Stimulated activated effector memory CD8-positive, alpha-beta T cell treated with anti-CD3 and anti-CD28 coated beads, Interleukin-12 subunit alpha, Interleukin-12 subunit beta, amount 100 ng/mL, for 72 hours (primary cell): ENCODE measurements around the gene TRIM6.
"Not testable (repeated sequence)": the region's sequence is repeated elsewhere in the genome, so short reads cannot be mapped to it uniquely, and the experiment has no call there.

Experiments
- ATAC-seq: fragments of 150-1000 bp; cut with Tn5 transposase; 2 replicates; pipeline ENCODE4 v1.10.0; 2021
- DNase-seq, 2 donors: peaks; one replicate each; pipeline ENCODE4 v3.0.0; 2021 to 2022; ENCODE audit warnings: low spot score in 2 of 2
- H3K27ac Mint-ChIP-seq: one replicate; pipeline ENCODE4 v1.8.0; 2022; ENCODE audit warnings: mild to moderate bottlenecking, mixed read lengths
- H3K36me3 Mint-ChIP-seq: one replicate; pipeline ENCODE4 v1.8.0; 2022; ENCODE audit warnings: mild to moderate bottlenecking, mixed read lengths
- H3K4me1 Mint-ChIP-seq: one replicate; pipeline ENCODE4 v1.8.0; 2022; ENCODE audit warnings: mixed read lengths
- H3K4me3 Mint-ChIP-seq: one replicate; pipeline ENCODE4 v1.8.0; 2022; ENCODE audit warnings: mild to moderate bottlenecking, mixed read lengths
- H3K9me3 Mint-ChIP-seq: one replicate; pipeline ENCODE4 v1.8.0; 2022; ENCODE audit warnings: mixed read lengths

The TRIM6 gene

DNA sequence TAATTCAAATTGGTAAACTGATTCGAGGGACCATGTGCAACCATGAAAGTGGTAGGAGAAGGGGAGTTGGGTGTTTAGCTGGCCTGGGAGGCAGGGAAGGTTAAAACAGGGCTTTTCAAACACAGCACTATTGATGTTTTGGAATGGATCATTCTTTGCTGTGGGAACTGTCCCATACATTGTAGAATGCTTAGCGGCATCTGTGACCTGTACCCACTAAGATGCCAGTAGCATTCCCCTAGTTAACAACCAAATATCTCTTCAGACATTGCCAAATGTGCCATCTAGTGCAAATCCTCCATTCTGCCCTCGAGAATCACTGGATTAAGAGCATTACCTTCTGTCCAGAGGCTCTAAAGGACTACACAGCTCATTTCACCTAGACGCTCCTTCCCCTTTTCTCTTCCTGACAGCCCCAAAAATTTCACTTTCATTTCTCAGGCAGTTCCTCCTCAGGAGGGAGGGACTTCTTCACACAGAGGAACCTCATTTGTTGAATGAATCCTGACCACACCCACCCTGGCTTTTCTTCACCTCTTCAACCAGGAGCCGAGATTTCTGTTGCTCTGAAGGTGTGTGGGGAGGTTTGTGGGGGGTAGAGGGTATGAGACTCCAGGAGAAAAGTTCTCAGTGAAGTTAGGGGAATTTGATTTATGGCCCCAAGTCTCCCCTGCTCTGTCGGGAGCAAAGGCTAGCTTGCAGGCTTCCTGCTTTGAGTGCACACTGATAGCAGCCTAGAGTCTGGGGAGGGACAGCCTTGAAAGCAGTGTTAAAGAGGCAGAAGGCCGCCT lies 28.2 kb downstream of the TRIM6 start, which contains the start of gene TRIM34:
TSS of gene TRIM34 (plus strand) at position 513 of the 791 bp plus-strand sequence. CDS start 7,331 bp downstream, outside the sequence.
- no peaks in the 10 kb centered on the region for H3K36me3 Mint-ChIP-seq
- H3K4me3 Mint-ChIP-seq: peak within 1 kb of the TSS; percentile 71
- H3K9me3 Mint-ChIP-seq: no peaks in the 10 kb centered on the region
- H3K4me1 Mint-ChIP-seq: peaks cover 31% of the 10 kb centered on the region
- peak; percentile 26 to 77 for DNase-seq
- peak within 1 kb of the TSS; percentile 79 for H3K27ac Mint-ChIP-seq
- peak; percentile 94 for ATAC-seq

DNA sequence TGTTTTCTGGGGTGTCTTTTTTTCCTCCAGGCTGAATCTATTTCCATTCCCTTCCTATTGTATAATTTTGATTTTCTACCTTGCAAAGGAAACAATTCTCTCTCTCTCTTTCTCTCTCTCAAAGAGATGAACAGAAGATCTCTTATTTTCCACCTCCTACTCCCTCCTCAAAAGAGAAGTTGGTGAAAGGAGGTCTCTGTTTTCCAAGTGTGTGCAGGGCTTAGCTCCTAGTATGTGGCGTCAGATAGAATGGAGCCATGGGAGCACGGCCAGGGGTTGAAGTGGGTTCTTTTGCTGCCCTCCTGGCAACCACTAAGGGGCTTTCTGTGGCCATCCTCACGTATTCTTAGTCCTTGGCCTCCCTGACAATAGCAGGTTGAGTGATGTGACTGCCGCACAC lies 28.8 kb downstream of the TRIM6 start:
- Mint-ChIP-seq H3K4me1 (peaks cover 31% of the 10 kb centered on the region), H3K36me3 (no peaks in the 10 kb centered on the region), H3K27ac (peak overlapping the region; percentile 79), H3K4me3 (peak overlapping the region; percentile 71), H3K9me3 (no peaks in the 10 kb centered on the region)
- no peak for DNase-seq
- ATAC-seq: no peak

DNA sequence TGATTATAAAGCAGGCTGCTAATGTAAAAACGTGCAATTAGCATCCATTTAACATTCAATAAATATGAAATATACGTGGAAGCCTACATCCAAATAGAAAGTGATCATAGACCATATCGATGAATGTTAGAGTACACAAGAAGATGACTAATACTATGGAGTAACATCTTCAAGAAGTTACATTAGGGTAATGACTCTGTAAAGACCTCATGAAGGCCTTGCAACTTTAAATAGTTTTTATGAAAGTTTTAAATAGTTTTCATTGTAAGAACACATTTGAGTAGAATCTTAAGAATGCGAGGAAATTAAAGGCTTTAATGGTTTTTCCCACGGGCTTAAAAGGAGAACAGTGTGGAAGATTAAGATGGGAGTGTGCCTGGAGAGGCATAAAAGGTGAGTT lies 29.8 kb downstream of the TRIM6 start:
- Mint-ChIP-seq H3K4me3 (peak overlapping the region; percentile 71), H3K4me1 (peaks cover 31% of the 10 kb centered on the region), H3K36me3 (no peaks in the 10 kb centered on the region), H3K27ac (peak overlapping the region; percentile 79), H3K9me3 (no peaks in the 10 kb centered on the region)
- no peak for DNase-seq
- ATAC-seq: no peak

DNA sequence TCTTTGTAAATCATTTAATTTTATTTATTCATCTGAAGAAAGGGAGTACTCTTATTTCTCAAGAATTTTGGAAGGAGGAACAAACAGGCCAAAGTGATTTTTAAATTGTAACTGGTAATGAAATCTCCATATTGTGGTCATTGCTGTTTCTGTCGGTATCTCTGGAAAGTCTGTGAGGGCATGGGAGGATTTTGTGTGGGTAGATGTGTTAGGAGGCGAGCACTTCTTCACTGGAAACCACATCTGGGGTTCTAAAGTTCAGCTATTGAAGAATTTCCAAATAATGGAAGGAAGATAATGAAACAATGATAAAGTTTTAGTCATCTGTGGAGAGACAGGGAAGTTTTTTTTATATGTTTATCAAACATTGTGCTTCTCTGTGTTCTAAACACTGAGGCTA lies 35.0 kb downstream of the TRIM6 start:
- H3K4me1 Mint-ChIP-seq: peaks cover 32% of the 10 kb centered on the region
- ATAC-seq (no peak), DNase-seq (no peak)
- H3K36me3 Mint-ChIP-seq: peaks cover 36% of the 10 kb centered on the region
- no peaks in the 10 kb centered on the region for H3K9me3 Mint-ChIP-seq
- H3K4me3 Mint-ChIP-seq: no peak overlapping the region
- H3K27ac Mint-ChIP-seq: peak overlapping the region; percentile 35

DNA sequence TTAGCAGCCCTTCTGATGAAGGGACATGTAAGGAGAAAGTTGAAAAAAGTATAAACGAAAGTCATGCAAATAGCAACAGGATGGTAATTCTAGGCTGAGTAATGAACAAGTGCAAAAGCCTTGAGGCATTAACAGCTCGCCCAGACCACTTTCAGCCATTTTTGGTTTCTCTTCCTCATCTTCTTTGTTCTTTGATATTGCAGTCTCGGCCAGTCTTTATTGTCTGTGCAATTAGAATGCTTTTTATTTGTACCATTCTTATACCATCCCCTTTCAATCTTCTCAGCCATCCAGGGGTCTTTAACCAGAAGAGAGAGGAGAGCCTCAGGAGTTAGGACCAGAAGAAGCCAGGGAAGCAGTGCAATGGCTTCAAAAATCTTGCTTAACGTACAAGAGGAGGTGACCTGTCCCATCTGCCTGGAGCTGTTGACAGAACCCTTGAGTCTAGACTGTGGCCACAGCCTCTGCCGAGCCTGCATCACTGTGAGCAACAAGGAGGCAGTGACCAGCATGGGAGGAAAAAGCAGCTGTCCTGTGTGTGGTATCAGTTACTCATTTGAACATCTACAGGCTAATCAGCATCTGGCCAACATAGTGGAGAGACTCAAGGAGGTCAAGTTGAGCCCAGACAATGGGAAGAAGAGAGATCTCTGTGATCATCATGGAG lies 35.7 kb downstream of the TRIM6 start:
- no peak overlapping the region for H3K4me3 Mint-ChIP-seq
- peak overlapping the region; percentile 35 for H3K27ac Mint-ChIP-seq

DNA sequence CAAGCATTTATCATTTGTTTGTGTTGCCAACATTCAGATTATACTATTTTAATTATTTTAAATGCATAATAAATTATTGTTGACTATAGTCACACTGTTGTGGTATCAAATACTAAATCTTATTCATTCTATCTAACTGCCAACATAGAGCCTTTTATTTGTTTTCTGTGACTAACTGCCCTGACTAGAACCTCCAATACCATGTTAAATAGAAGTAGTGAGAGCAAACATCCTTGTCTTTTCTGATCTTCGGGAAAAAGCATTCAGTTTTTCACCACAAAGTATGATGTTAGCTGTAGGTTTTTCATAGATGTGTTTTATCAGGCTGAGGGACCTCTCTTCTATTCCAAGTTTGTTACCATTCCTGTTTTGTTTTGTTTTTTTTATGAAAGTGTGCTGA lies 43.5 kb downstream of the TRIM6 start:
- Mint-ChIP-seq H3K36me3 (peaks cover 40% of the 10 kb centered on the region), H3K27ac (no peak overlapping the region), H3K4me1 (no peaks in the 10 kb centered on the region), H3K9me3 (no peaks in the 10 kb centered on the region), H3K4me3 (no peak overlapping the region)
- ATAC-seq (no peak), DNase-seq (no peak)

More for the DNA sequence above, 35.7 kb downstream of the TRIM6 start:
- Mint-ChIP-seq H3K4me1 (peaks cover 25% of the 10 kb centered on the region), H3K36me3 (peaks cover 41% of the 10 kb centered on the region), H3K9me3 (no peaks in the 10 kb centered on the region)
- ATAC-seq (no peak), DNase-seq (no peak)

DNA sequence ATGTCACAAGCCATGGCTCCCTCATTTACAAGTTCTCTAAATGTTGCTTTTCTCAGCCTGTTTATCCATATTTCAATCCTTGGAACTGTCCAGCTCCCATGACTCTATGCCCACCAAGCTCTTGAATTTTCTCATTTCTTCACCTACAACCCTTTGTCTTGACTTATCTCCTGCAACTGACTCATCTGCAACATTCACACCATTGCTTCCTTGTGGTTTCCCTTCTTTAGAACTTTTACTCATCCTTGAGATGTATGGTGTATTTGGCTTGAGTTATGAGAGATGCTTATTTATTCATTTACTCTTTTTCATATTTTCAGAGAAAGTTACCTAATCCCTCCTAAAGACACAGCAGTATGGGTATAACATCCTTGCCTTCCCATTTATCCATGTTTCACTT lies 47.1 kb downstream of the TRIM6 start:
- H3K4me3 Mint-ChIP-seq: no peak overlapping the region
- ATAC-seq (peak; percentile 97), DNase-seq (no peak)
- H3K36me3 Mint-ChIP-seq: peaks cover 20% of the 10 kb centered on the region
- no peaks in the 10 kb centered on the region for H3K9me3 Mint-ChIP-seq
- H3K4me1 Mint-ChIP-seq: no peaks in the 10 kb centered on the region
- no peak overlapping the region for H3K27ac Mint-ChIP-seq

DNA sequence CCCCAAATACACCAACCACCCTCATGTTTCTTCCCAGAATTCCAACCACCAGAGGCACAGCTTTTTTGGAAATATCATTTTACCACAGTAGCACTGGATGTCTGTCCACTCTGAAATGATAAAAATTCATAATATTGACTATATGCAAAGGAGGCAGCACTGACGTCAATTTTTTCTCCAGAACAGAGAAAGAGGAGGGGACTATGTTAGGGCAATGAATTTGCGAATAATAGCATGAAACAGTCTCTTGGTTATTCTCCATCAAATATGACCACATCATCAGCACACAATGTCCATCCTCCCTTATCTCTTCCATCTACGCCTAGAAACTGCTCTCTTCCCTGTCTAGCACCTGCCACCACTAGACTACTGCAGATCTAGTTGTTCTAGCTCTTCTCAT lies 49.7 kb downstream of the TRIM6 start:
- no peaks in the 10 kb centered on the region for H3K4me1 Mint-ChIP-seq
- ATAC-seq: no peak
- H3K36me3 Mint-ChIP-seq: peaks cover 20% of the 10 kb centered on the region
- H3K9me3 Mint-ChIP-seq: no peaks in the 10 kb centered on the region
- no peak overlapping the region for H3K27ac Mint-ChIP-seq
- DNase-seq: no peak
- no peak overlapping the region for H3K4me3 Mint-ChIP-seq

DNA sequence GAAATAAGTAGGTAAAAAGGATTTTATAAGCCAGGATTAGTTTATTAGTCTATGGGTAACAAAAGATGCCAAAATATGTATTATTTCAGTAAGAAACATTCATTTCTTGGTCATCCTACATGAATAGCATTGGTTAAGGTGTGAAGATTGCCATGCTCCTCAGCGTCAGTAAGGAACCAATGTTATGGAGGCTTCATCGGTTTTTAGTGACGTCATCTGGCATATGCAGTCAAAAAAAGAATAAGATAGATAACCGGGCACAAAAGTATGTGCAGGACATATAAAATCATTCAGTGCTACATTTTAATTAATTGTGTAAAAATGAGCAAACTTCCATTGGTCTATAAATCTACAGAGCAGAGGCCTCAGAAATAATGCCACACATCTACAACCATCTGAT lies 59.0 kb downstream of the TRIM6 start:
- DNase-seq: no peak
- H3K36me3 Mint-ChIP-seq: no peaks in the 10 kb centered on the region
- ATAC-seq: no peak
- no peaks in the 10 kb centered on the region for H3K4me1 Mint-ChIP-seq
- peaks cover 2% of the 10 kb centered on the region for H3K9me3 Mint-ChIP-seq
- H3K27ac Mint-ChIP-seq: no peak overlapping the region
- H3K4me3 Mint-ChIP-seq: no peak overlapping the region

DNA sequence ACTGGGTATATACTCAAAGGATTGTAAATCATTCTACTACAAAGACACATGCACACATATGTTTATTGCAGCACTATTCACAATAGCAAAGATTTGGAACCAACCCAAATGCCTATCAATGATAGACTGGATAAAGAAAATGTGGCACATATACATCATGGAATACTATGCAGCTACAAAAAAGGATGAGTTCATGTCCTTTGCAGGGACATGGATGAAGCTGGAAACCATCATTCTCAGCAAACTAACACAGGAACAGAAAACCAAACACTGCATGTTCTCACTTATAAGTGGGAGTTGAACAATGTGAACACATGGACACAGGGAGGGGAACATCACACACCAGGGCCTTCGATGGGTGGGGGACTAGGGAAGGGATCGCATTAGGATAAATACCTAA lies 60.5 kb downstream of the TRIM6 start:
- DNase-seq, H3K4me3 Mint-ChIP-seq, H3K27ac Mint-ChIP-seq, H3K9me3 Mint-ChIP-seq, H3K4me1 Mint-ChIP-seq, ATAC-seq, H3K36me3 Mint-ChIP-seq: not testable (repeated sequence)

DNA sequence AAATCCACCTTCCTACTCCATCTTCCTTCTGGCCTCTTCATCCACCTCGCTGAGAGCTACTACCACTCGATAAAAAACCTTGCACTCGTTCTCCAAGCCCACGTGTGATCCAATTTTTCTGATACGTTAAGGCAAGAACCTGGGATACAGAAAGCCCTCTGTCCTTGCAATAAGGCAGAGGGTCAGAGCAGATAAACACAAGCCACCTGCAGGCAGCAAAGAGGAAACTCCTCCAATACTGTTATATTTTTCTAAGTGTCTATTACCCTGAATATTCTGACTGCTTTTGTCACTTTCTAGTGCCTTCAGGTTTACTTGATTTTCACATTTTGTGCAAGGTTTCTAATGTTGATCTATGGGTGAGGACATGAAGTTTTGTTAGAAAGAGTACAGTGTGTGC lies 61.9 kb downstream of the TRIM6 start:
- H3K4me1 Mint-ChIP-seq: no peaks in the 10 kb centered on the region
- H3K9me3 Mint-ChIP-seq: no peaks in the 10 kb centered on the region
- ATAC-seq (no peak), DNase-seq (no peak)
- H3K4me3 Mint-ChIP-seq: no peak overlapping the region
- H3K27ac Mint-ChIP-seq: no peak overlapping the region
- H3K36me3 Mint-ChIP-seq: no peaks in the 10 kb centered on the region
